Measurements from ENCODE around the gene EPX.

DNA sequence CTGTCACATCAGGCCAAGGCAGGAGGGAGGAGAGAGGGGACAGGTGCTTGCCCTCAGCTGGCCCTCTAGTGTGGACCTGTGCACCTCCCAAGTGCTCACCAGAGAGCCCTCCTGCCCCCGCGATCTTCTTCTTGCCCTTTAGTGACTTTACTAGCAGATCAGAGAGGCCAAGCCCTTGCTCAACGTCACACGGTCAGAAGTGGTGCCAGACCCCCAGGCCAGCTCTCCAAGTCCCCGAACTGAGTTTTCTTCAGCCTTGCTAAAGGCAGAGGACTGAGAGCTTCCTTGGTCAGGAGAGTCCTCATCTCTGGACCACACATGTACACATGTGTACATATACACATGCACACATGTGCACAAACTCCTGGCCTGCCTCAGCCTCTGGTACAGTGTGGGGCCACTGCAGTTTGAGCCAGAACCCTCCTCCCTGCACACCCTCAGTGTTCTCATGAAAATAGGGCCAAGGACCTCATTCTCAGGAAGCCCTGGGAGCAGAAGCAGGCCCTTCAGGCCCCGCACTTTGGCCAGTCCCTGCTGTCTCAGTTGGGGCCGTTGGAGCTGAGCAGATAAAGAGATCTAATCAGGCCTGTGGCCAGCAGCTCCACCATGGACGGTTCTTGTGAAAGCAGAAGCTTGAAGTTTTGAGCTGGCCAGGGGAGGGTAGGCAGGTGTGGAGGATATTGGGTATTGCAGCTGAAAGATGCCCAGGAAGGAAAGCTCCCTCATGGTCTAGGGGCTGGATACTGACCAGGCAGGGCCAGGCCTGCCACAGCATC lies 7.4 kb upstream of the EPX start:
- TF ChIP-seq, protein P1, sequence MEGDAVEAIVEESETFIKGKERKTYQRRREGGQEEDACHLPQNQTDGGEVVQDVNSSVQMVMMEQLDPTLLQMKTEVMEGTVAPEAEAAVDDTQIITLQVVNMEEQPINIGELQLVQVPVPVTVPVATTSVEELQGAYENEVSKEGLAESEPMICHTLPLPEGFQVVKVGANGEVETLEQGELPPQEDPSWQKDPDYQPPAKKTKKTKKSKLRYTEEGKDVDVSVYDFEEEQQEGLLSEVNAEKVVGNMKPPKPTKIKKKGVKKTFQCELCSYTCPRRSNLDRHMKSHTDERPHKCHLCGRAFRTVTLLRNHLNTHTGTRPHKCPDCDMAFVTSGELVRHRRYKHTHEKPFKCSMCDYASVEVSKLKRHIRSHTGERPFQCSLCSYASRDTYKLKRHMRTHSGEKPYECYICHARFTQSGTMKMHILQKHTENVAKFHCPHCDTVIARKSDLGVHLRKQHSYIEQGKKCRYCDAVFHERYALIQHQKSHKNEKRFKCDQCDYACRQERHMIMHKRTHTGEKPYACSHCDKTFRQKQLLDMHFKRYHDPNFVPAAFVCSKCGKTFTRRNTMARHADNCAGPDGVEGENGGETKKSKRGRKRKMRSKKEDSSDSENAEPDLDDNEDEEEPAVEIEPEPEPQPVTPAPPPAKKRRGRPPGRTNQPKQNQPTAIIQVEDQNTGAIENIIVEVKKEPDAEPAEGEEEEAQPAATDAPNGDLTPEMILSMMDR (IDR thresholded peaks at IDR 0.05): no peak
- no peak for TF ChIP-seq POLR2A (IDR thresholded peaks at IDR 0.05)

Measured in esophagus squamous epithelium (tissue), 4 donors.